Cerebellar nuclear complex (tissue), 1 donor: ENCODE data around the gene PAK5.

Experiments used
- DNase-seq, 2 experiments: peaks; one replicate each; lab custom pipeline; 2025; lab: John Stamatoyannopoulos, UW

The PAK5 gene

DNA sequence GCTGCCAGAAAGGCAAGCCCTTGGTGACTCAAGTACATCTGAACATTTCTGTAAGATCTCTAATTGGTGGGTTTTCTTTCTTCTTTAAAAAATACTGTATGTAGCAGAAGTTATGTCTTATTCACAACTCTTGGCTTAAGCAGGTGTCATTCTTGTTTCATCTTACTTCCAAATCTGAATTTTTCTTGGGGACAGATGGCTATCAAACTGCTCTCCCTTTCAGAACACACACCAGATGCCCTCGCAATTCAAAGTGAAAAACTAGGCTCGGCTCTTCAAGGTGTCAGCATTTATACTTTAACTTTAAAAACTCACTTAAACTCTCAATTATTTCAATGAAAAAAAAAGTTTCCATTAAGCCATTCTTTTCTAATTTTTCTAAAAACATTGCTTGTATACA is 49.7 kb downstream of the PAK5 start:
- DNase-seq, result no peak

GRCh38 chr20:9775176-9775575 is 63.7 kb downstream of the PAK5 start:
- no peak for DNase-seq

DNA sequence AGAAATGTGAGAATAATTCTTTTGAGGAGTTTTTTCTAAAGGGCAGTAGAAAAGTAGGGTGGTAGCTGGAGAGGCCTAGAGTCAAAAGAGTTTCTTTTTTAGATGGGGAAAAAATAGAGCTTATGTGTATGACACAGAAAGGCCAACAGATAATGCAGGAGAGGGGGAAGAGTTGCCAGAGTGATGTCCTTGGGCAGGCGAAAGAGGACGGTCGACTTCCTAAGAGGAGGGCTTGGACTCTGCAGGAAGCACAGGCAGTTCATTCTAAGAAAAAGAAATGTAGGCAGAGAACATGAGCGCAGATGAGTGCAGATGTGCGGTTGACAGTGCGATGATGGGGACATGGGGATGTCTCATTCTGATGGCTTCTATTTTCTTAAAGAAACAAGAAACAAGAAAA is 68.9 kb downstream of the PAK5 start:
- no peak for DNase-seq

GRCh38 chr20:9761476-9761875 is 77.4 kb downstream of the PAK5 start:
- DNase-seq, result no peak

DNA sequence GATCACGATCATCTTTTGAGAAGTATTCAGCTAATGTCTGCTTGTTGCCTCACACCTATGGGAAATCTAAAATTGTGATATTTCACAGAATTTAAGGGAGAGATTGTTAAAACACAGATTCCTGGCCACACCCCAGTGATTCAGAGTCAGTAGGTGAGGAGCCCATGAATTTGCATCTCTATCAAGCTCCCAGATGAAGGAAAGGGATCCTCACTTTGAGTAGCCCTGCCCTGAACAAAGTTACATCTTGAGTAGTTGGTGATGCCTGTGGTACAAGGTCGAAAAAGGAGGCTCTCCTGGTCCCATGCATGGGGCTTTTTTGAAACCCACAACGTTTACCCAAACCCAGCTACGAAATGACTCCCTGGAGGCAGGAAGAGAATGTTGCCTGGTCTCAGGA is 79.5 kb downstream of the PAK5 start:
- DNase-seq, result no peak

GRCh38 chr20:9758752-9759151 is 80.1 kb downstream of the PAK5 start:
- no peak for DNase-seq

GRCh38 chr20:9756660-9757059 is 82.2 kb downstream of the PAK5 start:
- no peak for DNase-seq

DNA sequence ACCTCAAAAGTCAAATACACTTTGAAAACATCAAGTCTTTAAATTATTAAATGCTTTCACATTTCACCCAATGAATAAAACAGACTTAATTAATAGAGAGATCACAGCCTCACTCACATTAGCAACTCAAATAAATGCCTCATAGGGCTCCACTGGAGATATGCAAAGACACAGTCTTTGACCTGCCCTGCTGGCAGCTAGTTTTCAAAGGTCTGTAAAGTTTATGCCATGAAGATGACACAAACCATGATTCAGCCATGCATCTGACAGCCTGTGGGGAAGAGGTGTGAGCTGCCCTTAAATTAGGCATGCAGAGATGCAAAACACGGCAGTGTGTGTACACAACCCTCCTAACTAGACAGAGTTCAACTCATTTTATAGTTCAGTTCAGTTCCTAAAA is 83.6 kb downstream of the PAK5 start:
- no peak for DNase-seq

GRCh38 chr20:9744551-9744950 is 94.3 kb downstream of the PAK5 start:
- DNase-seq, result no peak

DNA sequence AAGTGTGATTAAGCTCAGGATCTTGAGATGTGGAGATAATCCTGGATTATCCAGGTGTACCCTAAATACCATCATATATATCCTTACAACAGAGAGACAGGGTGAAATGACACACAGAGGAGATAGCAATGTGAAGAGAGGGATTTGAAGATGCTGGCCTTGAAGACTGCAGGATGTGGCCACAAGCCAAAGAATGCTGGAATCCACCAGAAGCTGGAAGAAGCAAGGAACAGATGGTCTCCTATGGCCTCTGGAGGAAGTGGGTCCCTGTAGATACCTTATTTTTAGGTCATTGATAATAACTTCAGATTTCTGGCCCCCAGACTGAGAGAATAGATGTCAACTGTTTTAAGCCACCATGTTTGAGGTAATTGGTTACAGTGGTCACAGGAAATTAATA is 95.0 kb downstream of the PAK5 start:
- no peak for DNase-seq

GRCh38 chr20:9742821-9743220 is 96.1 kb downstream of the PAK5 start:
- no peak for DNase-seq

GRCh38 chr20:9741996-9742395 is 96.9 kb downstream of the PAK5 start:
- peak in 1 of 2 experiments; percentile 53 for DNase-seq

GRCh38 chr20:9740486-9740885 is 98.4 kb downstream of the PAK5 start:
- peak in 1 of 2 experiments; percentile 47 for DNase-seq

DNA sequence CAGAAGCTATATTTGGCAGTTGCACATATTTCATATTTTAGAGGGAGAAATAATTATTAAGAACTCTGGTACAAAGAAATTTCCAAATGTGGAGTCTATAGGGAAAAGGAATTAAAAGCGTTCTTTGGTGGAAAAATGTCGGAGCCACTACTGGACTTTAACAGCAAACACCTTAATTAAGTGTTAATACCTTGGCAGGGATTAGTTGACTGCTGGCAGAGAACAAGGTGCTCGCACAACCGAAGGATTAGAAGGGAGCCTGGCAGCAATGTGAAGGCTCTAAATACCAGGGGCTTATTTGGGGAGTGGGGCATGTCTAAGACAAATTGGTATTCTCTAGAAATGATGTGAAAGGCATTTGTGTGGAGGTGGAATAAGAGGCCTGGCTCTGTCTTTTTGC is 98.9 kb downstream of the PAK5 start:
- peak in 1 of 2 experiments; percentile 47 for DNase-seq

GRCh38 chr20:9736373-9736772 is 102.5 kb downstream of the PAK5 start:
- no peak for DNase-seq

DNA sequence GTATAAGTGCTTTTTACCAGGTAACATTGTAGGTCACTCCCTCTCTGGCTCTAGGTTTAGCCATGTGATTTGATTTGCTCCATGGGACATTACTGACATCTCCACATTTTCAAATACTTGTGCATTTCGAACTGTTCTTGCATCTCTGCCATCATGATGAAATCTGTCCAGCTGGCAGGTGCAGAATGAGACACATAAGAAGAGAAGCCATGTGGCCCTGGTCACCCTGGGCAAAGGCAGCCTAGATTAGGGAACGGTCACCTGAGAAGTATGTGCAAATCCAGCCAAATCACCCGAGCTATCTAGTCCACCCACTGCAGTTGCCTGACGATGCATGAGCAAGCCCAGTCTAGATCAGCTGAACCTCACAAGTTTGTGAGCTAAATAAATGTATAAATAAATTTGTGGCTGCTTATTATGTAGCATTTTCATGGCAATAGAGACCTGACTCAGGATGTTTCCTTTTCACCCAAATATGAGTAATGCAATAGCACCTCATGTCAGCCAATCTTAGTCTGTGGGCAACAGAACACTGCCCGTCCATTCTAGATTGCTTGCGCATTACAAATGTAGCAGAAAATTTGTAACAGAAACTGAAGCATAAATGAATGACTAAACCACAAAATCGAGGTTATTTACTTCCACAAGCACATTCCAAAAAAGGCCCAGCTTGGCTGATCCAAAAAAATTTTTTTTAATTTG is 115.2 kb downstream of the PAK5 start:
- peak; percentile 82 to 90 for DNase-seq

DNA sequence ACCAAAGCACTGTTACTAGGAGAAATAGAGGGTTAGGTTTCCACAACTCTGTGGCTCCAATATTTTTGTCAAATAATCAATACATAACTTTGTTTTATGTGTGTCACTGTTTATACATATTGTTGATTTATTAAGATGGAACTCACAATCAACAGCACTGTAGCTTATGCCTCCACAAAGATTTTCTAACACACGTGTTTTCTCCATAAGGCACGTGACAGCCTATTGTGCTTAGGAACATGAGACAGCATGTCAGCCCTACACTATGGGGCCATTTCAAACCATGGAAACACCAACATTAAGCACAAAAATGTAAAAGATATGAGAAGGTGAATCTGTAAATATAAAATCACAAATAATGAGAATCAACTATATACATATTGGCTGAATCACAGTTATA is 127.0 kb downstream of the PAK5 start:
- DNase-seq, result no peak

DNA sequence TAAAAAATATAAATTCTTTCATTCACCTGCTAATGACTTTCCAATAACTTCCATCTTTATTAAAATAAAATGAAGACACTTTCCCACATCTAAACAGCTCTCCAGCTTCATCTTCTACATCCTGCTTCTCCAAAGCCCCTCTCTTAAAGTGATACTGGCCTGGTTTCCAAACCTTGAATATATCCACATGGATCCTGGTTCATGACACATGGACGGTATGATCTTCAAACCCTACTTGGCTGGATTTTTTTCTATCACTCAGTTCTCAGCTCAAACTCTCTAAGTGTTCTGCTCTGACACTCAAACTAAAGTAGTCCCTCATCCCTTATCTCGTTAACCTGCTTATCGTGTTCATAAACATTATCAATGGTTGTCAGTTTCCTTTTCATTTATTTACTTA is 128.2 kb downstream of the PAK5 start:
- DNase-seq, result no peak

DNA sequence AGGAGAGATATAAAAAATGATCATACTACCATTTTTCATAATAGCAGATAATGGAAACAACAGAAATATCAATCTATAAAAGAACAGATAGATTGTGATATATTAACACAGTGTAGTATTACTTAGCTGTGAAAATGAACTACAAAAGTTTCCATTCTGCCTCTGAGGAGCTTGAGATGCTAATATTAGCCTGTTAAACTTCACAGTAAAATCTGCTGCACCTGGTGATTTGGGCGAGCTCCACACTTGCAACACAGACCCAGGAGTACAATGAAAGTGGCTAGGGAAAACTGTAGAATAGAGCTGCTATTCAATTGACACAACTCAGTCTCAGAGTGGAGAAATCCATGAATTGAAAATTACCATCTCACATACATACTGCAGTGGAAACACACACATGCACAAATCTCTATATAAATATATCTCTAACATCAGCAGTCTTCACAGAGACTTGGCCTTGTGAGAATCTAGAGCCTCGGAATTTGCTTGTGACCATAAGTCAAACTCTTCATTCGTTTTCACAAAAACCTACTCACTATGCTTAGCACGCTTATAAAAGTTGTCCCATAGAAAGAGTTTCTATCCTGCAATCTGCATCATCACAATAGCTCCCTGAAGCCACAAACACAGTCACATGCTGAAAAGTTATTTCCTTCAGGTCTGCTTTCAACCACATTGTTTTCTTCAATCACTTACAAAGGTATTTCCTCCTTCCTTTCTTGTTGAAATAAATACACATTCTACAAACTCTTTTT is 133.0 kb downstream of the PAK5 start:
- DNase-seq, result no peak

- no peak for DNase-seq
Observed at GRCh38 chr20:9699181-9699580, 139.7 kb downstream of the PAK5 start.

GRCh38 chr20:9689041-9689440 is 149.8 kb downstream of the PAK5 start:
- DNase-seq, result no peak

- DNase-seq, result no peak
Observed at GRCh38 chr20:9686866-9687265, 152.0 kb downstream of the PAK5 start.

DNA sequence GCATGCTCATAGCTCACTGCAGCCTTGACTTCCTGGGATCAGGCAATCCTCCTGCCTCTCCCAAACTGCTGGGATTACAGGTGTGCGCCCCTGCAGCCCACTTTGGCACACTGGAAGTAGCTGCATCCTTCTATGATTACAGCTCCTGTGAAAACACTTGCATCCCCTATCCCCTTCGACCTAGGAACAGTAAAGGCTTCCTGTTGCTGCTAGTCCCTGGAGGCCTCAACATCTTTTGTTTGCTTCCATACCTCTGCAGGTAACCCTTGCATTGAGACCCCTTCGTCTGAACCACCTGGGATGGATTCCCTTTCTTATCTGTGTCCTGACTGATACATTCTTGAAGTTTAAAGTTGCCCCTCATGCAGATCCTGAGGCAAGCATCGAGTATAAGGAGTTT is 152.4 kb downstream of the PAK5 start:
- DNase-seq, result no peak

DNA sequence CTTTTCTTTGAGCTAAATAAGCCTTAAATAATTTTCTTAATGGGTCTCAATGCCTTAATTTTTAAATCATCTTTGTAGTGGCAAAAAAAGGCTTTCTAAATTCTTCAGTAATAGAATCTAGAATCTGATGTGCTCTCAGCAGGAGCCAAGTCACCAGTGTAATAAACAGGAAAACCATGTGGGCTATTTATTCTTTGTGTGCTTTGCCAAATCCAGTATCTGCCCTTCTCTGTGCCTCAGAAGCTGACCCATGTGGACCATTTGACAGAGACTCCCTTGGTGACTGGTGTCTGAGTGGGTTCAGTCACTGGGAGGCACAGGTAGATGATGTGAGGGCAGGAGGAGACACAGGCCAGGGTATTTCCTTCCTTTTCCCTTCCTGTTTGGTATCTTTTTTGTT is 152.9 kb downstream of the PAK5 start:
- DNase-seq, result no peak
